ENCODE data around the gene ETS1. TPM values are rescaled to one million over a fixed set of nuclear protein-coding genes. Genes with fewer than 3 reads are reported as not detected.

ETS1 gene
- total RNA-seq, 1 experiment from 2014 or later, result 1.1 TPM

DNA sequence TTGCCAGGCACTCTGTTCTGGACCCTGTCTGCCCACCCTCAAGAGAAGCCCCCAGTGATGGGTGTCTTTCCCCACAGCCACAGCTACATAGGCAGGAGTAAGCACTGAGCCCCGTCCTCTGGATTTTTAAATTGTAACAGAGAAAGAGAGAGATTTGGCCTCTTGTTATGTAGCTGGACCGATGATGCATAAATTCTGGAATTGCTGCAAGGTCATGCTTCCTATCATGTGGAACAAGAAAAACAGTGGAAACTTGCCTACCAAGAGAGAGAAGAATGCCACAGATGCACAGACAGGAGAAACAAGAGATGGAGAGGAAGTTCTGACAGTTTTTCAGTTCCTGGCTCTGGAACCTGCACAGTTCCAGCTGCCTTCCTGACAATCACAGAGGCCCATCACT, 150.2 kb downstream of the ETS1 start:
- Mint-ChIP-seq H3K27me3 (ENCODE audit: insufficient read depth, unreplicated experiment) (peaks cover 7% of the 10 kb centered on the region), H3K4me1 (ENCODE audit: low read depth, unreplicated experiment) (no peaks in the 10 kb centered on the region), H3K36me3 (ENCODE audit: insufficient read depth, unreplicated experiment) (no peaks in the 10 kb centered on the region), H3K9me3 (ENCODE audit: unreplicated experiment) (no peaks in the 10 kb centered on the region), H3K4me3 (ENCODE audit: unreplicated experiment) (no peak overlapping the region), H3K27ac (ENCODE audit: unreplicated experiment) (no peak overlapping the region)
- no peak overlapping the region for H3K4me3 ChIP-seq (ENCODE audit: low read depth, low read length)
- no peaks in the 10 kb centered on the region for H3K9me3 ChIP-seq
- CTCF ChIA-PET, result no interaction called here
- TF ChIP-seq, protein P1, sequence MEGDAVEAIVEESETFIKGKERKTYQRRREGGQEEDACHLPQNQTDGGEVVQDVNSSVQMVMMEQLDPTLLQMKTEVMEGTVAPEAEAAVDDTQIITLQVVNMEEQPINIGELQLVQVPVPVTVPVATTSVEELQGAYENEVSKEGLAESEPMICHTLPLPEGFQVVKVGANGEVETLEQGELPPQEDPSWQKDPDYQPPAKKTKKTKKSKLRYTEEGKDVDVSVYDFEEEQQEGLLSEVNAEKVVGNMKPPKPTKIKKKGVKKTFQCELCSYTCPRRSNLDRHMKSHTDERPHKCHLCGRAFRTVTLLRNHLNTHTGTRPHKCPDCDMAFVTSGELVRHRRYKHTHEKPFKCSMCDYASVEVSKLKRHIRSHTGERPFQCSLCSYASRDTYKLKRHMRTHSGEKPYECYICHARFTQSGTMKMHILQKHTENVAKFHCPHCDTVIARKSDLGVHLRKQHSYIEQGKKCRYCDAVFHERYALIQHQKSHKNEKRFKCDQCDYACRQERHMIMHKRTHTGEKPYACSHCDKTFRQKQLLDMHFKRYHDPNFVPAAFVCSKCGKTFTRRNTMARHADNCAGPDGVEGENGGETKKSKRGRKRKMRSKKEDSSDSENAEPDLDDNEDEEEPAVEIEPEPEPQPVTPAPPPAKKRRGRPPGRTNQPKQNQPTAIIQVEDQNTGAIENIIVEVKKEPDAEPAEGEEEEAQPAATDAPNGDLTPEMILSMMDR (IDR thresholded peaks at IDR 0.05; ENCODE audit: insufficient read depth in 1 of 2, low read depth in 1 of 2, low read length in 1 of 2, severe bottlenecking in 1 of 2, unreplicated experiment in 1 of 2), result no peak
- no peaks in the 10 kb centered on the region for H3K36me3 ChIP-seq (ENCODE audit: control insufficient read depth, insufficient read depth, low read length)
- intact Hi-C loops (cut with micrococcal nuclease; ENCODE audit: unreplicated experiment), result no loop called here
- POLR2A ChIA-PET, result no interaction called here
- no peak for DNase-seq
- BruUV-seq (replicated peaks), result no TSS peak
- no peaks in the 10 kb centered on the region for H3K27me3 ChIP-seq (replicated peaks; ENCODE audit: control insufficient read depth, insufficient read depth, low read length)
- H3K4me1 ChIP-seq, result no peaks in the 10 kb centered on the region

DNA sequence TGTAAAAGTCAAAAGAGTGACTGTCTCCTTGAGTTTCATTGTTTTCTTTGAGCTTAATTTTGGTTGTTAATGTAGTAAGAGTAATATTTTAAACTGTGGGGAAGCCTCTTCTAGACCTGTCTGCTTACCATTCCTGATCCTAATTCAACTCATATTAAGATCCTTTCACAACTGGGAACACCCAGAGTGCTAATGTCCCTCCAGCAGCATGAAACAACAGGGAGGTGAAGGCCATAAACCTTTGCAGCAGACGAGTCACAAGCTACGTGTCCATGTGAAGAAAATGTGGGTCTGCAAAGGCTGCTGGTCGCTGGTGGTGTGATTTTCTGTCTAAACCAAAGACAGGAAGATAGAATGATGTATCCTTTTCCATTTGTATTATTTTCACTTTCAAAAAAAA, 152.5 kb downstream of the ETS1 start:
- intact Hi-C loops (cut with micrococcal nuclease; ENCODE audit: unreplicated experiment), result no loop called here
- TF ChIP-seq, protein P1 (IDR thresholded peaks at IDR 0.05; ENCODE audit: insufficient read depth in 1 of 2, low read depth in 1 of 2, low read length in 1 of 2, severe bottlenecking in 1 of 2, unreplicated experiment in 1 of 2), result no peak
- H3K4me3 ChIP-seq (ENCODE audit: low read depth, low read length), result no peak overlapping the region
- no peaks in the 10 kb centered on the region for H3K4me1 ChIP-seq
- H3K4me3 Mint-ChIP-seq (ENCODE audit: unreplicated experiment), result no peak overlapping the region
- no peaks in the 10 kb centered on the region for H3K4me1 Mint-ChIP-seq (ENCODE audit: low read depth, unreplicated experiment)
- no peaks in the 10 kb centered on the region for H3K36me3 Mint-ChIP-seq (ENCODE audit: insufficient read depth, unreplicated experiment)
- no peak for DNase-seq
- no peak overlapping the region for H3K27ac Mint-ChIP-seq (ENCODE audit: unreplicated experiment)
- H3K27me3 Mint-ChIP-seq (ENCODE audit: insufficient read depth, unreplicated experiment), result peaks cover 8% of the 10 kb centered on the region
- ChIA-PET POLR2A (no interaction called here), CTCF (no interaction called here)
- H3K9me3 ChIP-seq, result no peaks in the 10 kb centered on the region
- no peaks in the 10 kb centered on the region for H3K27me3 ChIP-seq (replicated peaks; ENCODE audit: control insufficient read depth, insufficient read depth, low read length)
- no TSS peak for BruUV-seq (replicated peaks)
- no peaks in the 10 kb centered on the region for H3K9me3 Mint-ChIP-seq (ENCODE audit: unreplicated experiment)
- no peaks in the 10 kb centered on the region for H3K36me3 ChIP-seq (ENCODE audit: control insufficient read depth, insufficient read depth, low read length)

DNA sequence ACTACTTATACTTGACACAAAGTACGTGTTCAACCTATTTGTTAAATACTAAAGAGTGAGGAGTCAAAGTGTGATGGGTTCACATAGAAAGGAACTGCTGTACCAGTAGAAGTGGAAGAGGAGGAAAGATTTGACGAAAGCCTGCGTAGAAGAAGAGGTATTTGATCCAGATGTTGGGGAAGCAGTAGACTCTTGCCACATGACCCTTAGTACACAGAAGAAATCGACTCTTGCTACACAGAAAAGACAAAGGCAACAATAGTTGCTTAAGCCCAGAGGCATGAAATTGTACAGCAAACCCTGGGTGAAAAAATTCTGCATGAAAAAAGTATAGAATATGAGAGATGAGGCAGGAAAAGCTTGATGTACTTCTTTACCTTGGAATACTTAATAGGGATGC, 152.9 kb downstream of the ETS1 start:
- H3K27ac Mint-ChIP-seq (ENCODE audit: unreplicated experiment), result no peak overlapping the region
- Histone ChIP-seq H3K27me3 (replicated peaks; ENCODE audit: control insufficient read depth, insufficient read depth, low read length) (no peaks in the 10 kb centered on the region), H3K4me1 (no peaks in the 10 kb centered on the region), H3K36me3 (ENCODE audit: control insufficient read depth, insufficient read depth, low read length) (no peaks in the 10 kb centered on the region), H3K9me3 (no peaks in the 10 kb centered on the region), H3K4me3 (ENCODE audit: low read depth, low read length) (no peak overlapping the region)
- no peaks in the 10 kb centered on the region for H3K4me1 Mint-ChIP-seq (ENCODE audit: low read depth, unreplicated experiment)
- intact Hi-C loops (cut with micrococcal nuclease; ENCODE audit: unreplicated experiment), result no loop called here
- BruUV-seq (replicated peaks), result no TSS peak
- DNase-seq, result no peak
- no peaks in the 10 kb centered on the region for H3K9me3 Mint-ChIP-seq (ENCODE audit: unreplicated experiment)
- ChIA-PET POLR2A (no interaction called here), CTCF (no interaction called here)
- H3K4me3 Mint-ChIP-seq (ENCODE audit: unreplicated experiment), result no peak overlapping the region
- TF ChIP-seq, protein P1 (IDR thresholded peaks at IDR 0.05; ENCODE audit: insufficient read depth in 1 of 2, low read depth in 1 of 2, low read length in 1 of 2, severe bottlenecking in 1 of 2, unreplicated experiment in 1 of 2), result no peak
- H3K36me3 Mint-ChIP-seq (ENCODE audit: insufficient read depth, unreplicated experiment), result no peaks in the 10 kb centered on the region
- peaks cover 8% of the 10 kb centered on the region for H3K27me3 Mint-ChIP-seq (ENCODE audit: insufficient read depth, unreplicated experiment)

Data from Caco-2 (cell line).